GM19328 (cell line): ENCODE results near the gene BCL7A.
"Not testable (repeated sequence)": the region's sequence is repeated elsewhere in the genome, so short reads cannot be mapped to it uniquely, and the experiment has no call there.

Experiments
- ATAC-seq: cut with Tn5 transposase; IDR thresholded peaks from one replicate; pipeline ENCODE4 v1.9.1; 2021; ENCODE audit warnings: mild to moderate bottlenecking, moderate library complexity; ENCODE audit not compliant: unreplicated experiment

BCL7A gene

GRCh38 chr12:122024132-122024785, 2.6 kb downstream of the BCL7A start:
- no peak for ATAC-seq

- ATAC-seq, result no peak
Measured at GRCh38 chr12:122026706-122027333, 5.1 kb downstream of the BCL7A start.

GRCh38 chr12:122028165-122028904, 6.7 kb downstream of the BCL7A start:
- ATAC-seq, result no peak

GRCh38 chr12:122028905-122029560, 7.3 kb downstream of the BCL7A start:
- no peak for ATAC-seq

- ATAC-seq, result no peak
Measured at GRCh38 chr12:122029620-122030423, 8.1 kb downstream of the BCL7A start.

GRCh38 chr12:122030424-122031035, 8.8 kb downstream of the BCL7A start:
- ATAC-seq, result no peak

GRCh38 chr12:122031342-122032216, 9.9 kb downstream of the BCL7A start:
- ATAC-seq, result no peak

- ATAC-seq, result no peak
Measured at GRCh38 chr12:122032580-122032979, 10.9 kb downstream of the BCL7A start.

GRCh38 chr12:122035292-122035691, 13.6 kb downstream of the BCL7A start:
- no peak for ATAC-seq

GRCh38 chr12:122036153-122036552, 14.5 kb downstream of the BCL7A start:
- ATAC-seq, result no peak

GRCh38 chr12:122040579-122041386, 19.1 kb downstream of the BCL7A start:
- no peak for ATAC-seq

- not testable (repeated sequence) for ATAC-seq
Measured at GRCh38 chr12:122041458-122041857, 19.8 kb downstream of the BCL7A start.

- no peak for ATAC-seq
Measured at GRCh38 chr12:122042910-122043309, 21.2 kb downstream of the BCL7A start.

GRCh38 chr12:122043476-122043875, 21.8 kb downstream of the BCL7A start:
- no peak for ATAC-seq

GRCh38 chr12:122045262-122045661, 23.6 kb downstream of the BCL7A start:
- no peak for ATAC-seq

GRCh38 chr12:122046145-122046544, 24.5 kb downstream of the BCL7A start:
- no peak for ATAC-seq

- ATAC-seq, result no peak
Measured at GRCh38 chr12:122048151-122048550, 26.5 kb downstream of the BCL7A start.

GRCh38 chr12:122049827-122050226, 28.1 kb downstream of the BCL7A start:
- ATAC-seq, result no peak
